Measurements from ENCODE around the gene NEU2.

The NEU2 gene

DNA sequence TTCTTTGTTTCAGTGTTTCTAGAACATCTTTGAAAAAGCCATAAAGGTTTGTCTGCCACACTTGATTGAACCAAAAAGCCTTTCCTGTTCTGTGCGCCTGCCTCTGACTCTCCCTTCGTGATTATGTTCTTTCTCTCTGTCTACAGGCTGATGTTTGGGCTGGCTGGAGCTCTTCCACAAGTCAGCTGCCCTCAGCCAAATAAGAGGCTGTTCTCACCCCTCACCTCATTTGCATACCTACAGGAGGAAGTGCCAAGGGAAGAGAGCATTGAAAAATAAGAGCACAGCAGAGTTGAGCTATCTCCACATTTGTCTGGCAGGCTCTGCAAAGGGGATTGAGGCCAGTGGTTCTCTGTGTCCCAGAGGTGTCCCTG lies 43.5 kb downstream of the NEU2 start:
- Histone ChIP-seq H3K27ac (peak overlapping the region; percentile 32; the same call in 1 of the 2 replicates), H4K20me1 (ENCODE audit: insufficient read depth) (no peaks in the 10 kb centered on the region), H3K4me1 (ENCODE audit: low read depth, poor library complexity, severe bottlenecking) (peaks cover 31% of the 10 kb centered on the region), H3K79me2 (ENCODE audit: insufficient read depth, low read depth) (no peaks in the 10 kb centered on the region), H3K4me3 (IDR thresholded peaks at IDR 0.05; ENCODE audit: insufficient read depth, low read depth, low read length) (no peak overlapping the region), H3K9ac (no peak overlapping the region), H3K36me3 (ENCODE audit: insufficient read depth) (no peaks in the 10 kb centered on the region; the same call in 1 of the 2 replicates), H3K27me3 (ENCODE audit: insufficient read depth, low read depth) (no peaks in the 10 kb centered on the region), H3K4me2 (peak overlapping the region; percentile 53; the same call in 1 of the 2 replicates), H2AFZ (ENCODE audit: low read depth) (no peak overlapping the region)
- TF ChIP-seq, protein P1, sequence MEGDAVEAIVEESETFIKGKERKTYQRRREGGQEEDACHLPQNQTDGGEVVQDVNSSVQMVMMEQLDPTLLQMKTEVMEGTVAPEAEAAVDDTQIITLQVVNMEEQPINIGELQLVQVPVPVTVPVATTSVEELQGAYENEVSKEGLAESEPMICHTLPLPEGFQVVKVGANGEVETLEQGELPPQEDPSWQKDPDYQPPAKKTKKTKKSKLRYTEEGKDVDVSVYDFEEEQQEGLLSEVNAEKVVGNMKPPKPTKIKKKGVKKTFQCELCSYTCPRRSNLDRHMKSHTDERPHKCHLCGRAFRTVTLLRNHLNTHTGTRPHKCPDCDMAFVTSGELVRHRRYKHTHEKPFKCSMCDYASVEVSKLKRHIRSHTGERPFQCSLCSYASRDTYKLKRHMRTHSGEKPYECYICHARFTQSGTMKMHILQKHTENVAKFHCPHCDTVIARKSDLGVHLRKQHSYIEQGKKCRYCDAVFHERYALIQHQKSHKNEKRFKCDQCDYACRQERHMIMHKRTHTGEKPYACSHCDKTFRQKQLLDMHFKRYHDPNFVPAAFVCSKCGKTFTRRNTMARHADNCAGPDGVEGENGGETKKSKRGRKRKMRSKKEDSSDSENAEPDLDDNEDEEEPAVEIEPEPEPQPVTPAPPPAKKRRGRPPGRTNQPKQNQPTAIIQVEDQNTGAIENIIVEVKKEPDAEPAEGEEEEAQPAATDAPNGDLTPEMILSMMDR (conservative IDR thresholded peaks at IDR 0.05; ENCODE audit: low read depth, low read length), result no peak

DNA sequence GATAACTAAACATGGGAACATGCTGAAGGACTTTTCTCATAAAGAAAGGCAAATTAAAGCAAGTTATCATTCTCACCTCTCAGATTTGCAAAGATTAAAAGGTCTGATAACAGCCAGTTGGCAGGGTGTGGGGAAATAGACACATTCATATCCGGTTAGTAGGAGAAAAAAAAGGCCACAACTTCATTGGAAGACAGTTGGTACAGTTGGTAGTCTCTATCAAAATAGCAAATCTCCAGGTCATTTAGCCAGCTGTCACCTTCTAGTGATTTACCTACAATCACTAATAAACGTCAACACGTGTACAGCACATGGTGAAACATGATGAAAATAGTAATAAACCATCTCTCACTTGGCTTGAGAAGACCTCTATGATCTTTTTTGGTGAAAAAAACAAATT lies 44.3 kb downstream of the NEU2 start:
- Histone ChIP-seq H3K4me2 (0 out of 2 replicates have a peak overlapping the region, but pooled peaks have one; percentile 53), H3K27ac (no peak overlapping the region)

DNA sequence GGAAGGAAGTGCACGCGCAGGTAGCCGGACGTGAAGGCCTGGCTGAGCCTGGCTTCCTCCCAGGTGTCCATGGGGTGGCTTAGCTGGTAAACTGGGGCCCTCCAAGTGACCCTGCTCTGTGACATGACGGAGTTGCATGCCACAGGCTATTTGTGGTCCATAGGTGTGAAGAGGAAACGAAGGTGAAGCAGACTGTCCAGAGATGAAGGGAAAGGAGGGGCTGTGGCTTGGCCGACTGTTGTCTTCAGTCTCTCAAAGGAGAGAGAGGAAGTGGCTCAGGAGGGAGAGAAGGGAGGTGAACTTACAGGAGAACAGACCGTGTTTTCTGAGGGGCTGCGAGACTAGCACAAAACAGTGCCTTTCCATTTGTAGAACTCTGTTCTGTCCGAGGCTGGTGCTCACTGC lies 47.0 kb downstream of the NEU2 start:
- Histone ChIP-seq H3K36me3 (ENCODE audit: insufficient read depth) (no peaks in the 10 kb centered on the region; the same call in 1 of the 2 replicates), H3K9ac (no peak overlapping the region), H3K79me2 (ENCODE audit: insufficient read depth, low read depth) (0 out of 2 replicates have a peak, but pooled peaks cover 5% of the 10 kb centered on the region), H3K27ac (no peak overlapping the region), H3K4me3 (IDR thresholded peaks at IDR 0.05; ENCODE audit: insufficient read depth, low read depth, low read length) (no peak overlapping the region), H3K4me2 (no peak overlapping the region), H4K20me1 (ENCODE audit: insufficient read depth) (no peaks in the 10 kb centered on the region), H3K27me3 (ENCODE audit: insufficient read depth, low read depth) (no peaks in the 10 kb centered on the region), H2AFZ (ENCODE audit: low read depth) (no peak overlapping the region), H3K4me1 (ENCODE audit: low read depth, poor library complexity, severe bottlenecking) (peaks cover 66% of the 10 kb centered on the region)
- TF ChIP-seq, protein P1 (conservative IDR thresholded peaks at IDR 0.05; ENCODE audit: low read depth, low read length), result no peak

More for the DNA sequence above, 44.3 kb downstream of the NEU2 start:
- Histone ChIP-seq H4K20me1 (ENCODE audit: insufficient read depth) (no peaks in the 10 kb centered on the region), H3K4me1 (ENCODE audit: low read depth, poor library complexity, severe bottlenecking) (peaks cover 39% of the 10 kb centered on the region), H3K36me3 (ENCODE audit: insufficient read depth) (no peaks in the 10 kb centered on the region; the same call in 1 of the 2 replicates), H2AFZ (ENCODE audit: low read depth) (no peak overlapping the region), H3K9ac (no peak overlapping the region), H3K4me3 (IDR thresholded peaks at IDR 0.05; ENCODE audit: insufficient read depth, low read depth, low read length) (no peak overlapping the region), H3K27me3 (ENCODE audit: insufficient read depth, low read depth) (no peaks in the 10 kb centered on the region), H3K79me2 (ENCODE audit: insufficient read depth, low read depth) (no peaks in the 10 kb centered on the region)
- TF ChIP-seq, protein P1 (conservative IDR thresholded peaks at IDR 0.05; ENCODE audit: low read depth, low read length), result no peak

DNA sequence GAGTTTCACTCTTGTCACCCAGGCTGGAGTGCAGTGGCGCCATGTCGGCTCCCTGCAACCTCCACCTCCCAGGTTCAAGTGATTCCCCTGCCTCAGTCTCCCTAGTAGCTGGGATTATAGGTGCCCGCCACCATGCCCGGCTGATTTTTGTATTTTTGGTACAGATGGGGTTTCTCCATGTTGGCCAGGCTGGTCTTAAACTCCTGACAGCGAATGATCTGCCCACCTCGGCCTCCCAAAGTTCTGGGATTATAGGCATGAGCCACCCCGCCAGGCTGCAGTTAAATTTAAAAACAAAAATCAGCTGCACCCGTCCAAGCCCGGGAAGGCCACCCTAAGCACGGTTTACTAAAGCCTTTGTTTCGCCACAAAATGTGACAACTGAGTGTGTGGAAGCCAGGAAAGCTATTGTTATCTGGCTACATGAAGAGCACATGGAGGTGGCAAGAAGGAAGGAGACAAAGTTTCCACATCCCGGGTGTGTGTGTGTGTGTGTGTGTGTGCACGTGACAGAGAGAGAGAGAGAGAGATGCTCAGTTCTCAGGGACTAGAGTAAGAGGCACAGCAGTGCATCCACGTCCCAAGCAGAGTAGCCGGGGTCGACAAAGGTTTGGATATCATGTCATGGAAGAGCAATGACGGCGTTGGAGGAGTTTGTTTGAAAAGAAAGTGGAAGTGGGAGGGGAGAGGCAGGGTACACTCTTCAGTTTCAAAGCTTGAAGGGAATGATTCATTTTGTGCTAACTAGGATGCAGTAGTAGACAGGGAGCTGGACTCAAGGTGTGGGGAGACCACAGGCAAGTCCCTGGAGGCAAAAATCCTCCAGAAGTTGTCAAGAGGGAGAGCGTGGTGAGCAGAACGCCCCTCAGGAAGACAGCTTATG lies 47.7 kb downstream of the NEU2 start:
- no peak overlapping the region for H3K4me2 ChIP-seq
- H3K27me3 ChIP-seq (ENCODE audit: insufficient read depth, low read depth), result no peaks in the 10 kb centered on the region
- H3K9ac ChIP-seq, result no peak overlapping the region
- TF ChIP-seq, protein P1 (conservative IDR thresholded peaks at IDR 0.05; ENCODE audit: low read depth, low read length), result no peak
- H2AFZ ChIP-seq (ENCODE audit: low read depth), result no peak overlapping the region
- 0 out of 2 replicates have a peak, but pooled peaks cover 5% of the 10 kb centered on the region for H3K79me2 ChIP-seq (ENCODE audit: insufficient read depth, low read depth)
- no peak overlapping the region for H3K27ac ChIP-seq
- no peaks in the 10 kb centered on the region; the same call in 1 of the 2 replicates for H3K36me3 ChIP-seq (ENCODE audit: insufficient read depth)
- peaks cover 65% of the 10 kb centered on the region for H3K4me1 ChIP-seq (ENCODE audit: low read depth, poor library complexity, severe bottlenecking)
- H3K4me3 ChIP-seq (IDR thresholded peaks at IDR 0.05; ENCODE audit: insufficient read depth, low read depth, low read length), result no peak overlapping the region
- no peaks in the 10 kb centered on the region for H4K20me1 ChIP-seq (ENCODE audit: insufficient read depth)
